T-cell (primary cell): Measurements from ENCODE around the gene REEP5. TPM values are rescaled to one million over a fixed set of nuclear protein-coding genes. Genes with fewer than 3 reads are reported as not detected.

Experiments
- ATAC-seq, 4 experiments: fragments of 200-7000 bp in 3 of 4; fragments of 150-1000 bp in 1 of 4; cut with Tn5 transposase; replicated peaks in 1 of 4; 1 replicate in 3 of 4; 2 replicates in 1 of 4; pipeline ENCODE4 v1.10.0; 2021; ENCODE audit warnings: moderate library complexity in 3 of 4, mild to moderate bottlenecking in 2 of 4, moderate number of reproducible peaks in 1 of 4
- CTCF ChIA-PET, 2 donors: fragments of 300-600 bp; sonication (Branson Sonifier 250); formaldehyde crosslinking; loops; one replicate each; lab custom pipeline; 2022; ENCODE audit warnings: antibody characterized with exemption in 2 of 2; lab: Charles Lee
- POLR2A ChIA-PET, 2 donors: fragments of 300-600 bp; sonication (Branson Sonifier 250); formaldehyde crosslinking; loops; one replicate each; lab custom pipeline; 2022; ENCODE audit warnings: antibody characterized with exemption in 2 of 2; lab: Charles Lee
- DNase-seq, 35 experiments: peaks; one replicate each; pipeline versions ENCODE4 v3.0.0 to v3.0.0-alpha.2; 2013 to 2023
- H3K27ac ChIP-seq: one replicate; pipeline ENCODE4 v1.5.1; 2013; ENCODE audit warnings: low read length
- H3K27me3 ChIP-seq, 2 experiments: replicated peaks in 1 of 2; 1 replicate in 1 of 2; 2 replicates in 1 of 2; pipeline versions ENCODE4 v1.6.1 to v1.7.0; 2013; ENCODE audit warnings: low read length in 1 of 2, mixed read lengths in 1 of 2; ENCODE audit not compliant: control insufficient read depth in 2 of 2, insufficient read depth in 2 of 2; ENCODE audit errors: extremely low read depth in 1 of 2
- H3K36me3 ChIP-seq, 2 donors: 1 replicate in 1 of 2; 2 replicates in 1 of 2; pipeline versions ENCODE4 v1.6.1 to v1.7.0; 2013; ENCODE audit warnings: low read length in 1 of 2; ENCODE audit not compliant: control insufficient read depth in 2 of 2, insufficient read depth in 1 of 2; ENCODE audit errors: extremely low read depth in 1 of 2
- H3K4me1 ChIP-seq, 2 experiments: 1 replicate in 1 of 2; 2 replicates in 1 of 2; pipeline versions ENCODE4 v1.6.1 to v1.7.0; 2013; ENCODE audit warnings: low read length in 2 of 2, mixed read lengths in 1 of 2; ENCODE audit not compliant: insufficient read depth in 2 of 2, control insufficient read depth in 1 of 2; ENCODE audit errors: extremely low read depth in 1 of 2
- H3K4me3 ChIP-seq, 2 donors: 1 replicate in 1 of 2; 2 replicates in 1 of 2; pipeline versions ENCODE4 v1.5.1 to v1.7.0; 2013; ENCODE audit warnings: mild to moderate bottlenecking in 2 of 2, low read length in 1 of 2, moderate library complexity in 1 of 2; ENCODE audit not compliant: control insufficient read depth in 1 of 2; ENCODE audit errors: extremely low read depth in 1 of 2
- H3K9me3 ChIP-seq: 2 replicates; pipeline ENCODE4 v1.7.0; 2013
- H3K27ac Mint-ChIP-seq, 2 donors: one replicate each; pipeline ENCODE4 v1.8.0; 2020 to 2021; ENCODE audit warnings: mild to moderate bottlenecking in 2 of 2, mixed read lengths in 2 of 2
- H3K27me3 Mint-ChIP-seq, 2 donors: one replicate each; pipeline ENCODE4 v1.8.0; 2021 to 2022; ENCODE audit warnings: mixed read lengths in 2 of 2
- H3K36me3 Mint-ChIP-seq: one replicate; pipeline ENCODE4 v1.8.0; 2021; ENCODE audit warnings: mixed read lengths
- H3K4me1 Mint-ChIP-seq, 3 donors: one replicate each; pipeline ENCODE4 v1.8.0; 2020 to 2022; ENCODE audit warnings: mixed read lengths in 3 of 3, mild to moderate bottlenecking in 1 of 3
- H3K4me3 Mint-ChIP-seq, 3 donors: one replicate each; pipeline ENCODE4 v1.8.0; 2020 to 2022; ENCODE audit warnings: mild to moderate bottlenecking in 3 of 3, mixed read lengths in 3 of 3, moderate library complexity in 3 of 3
- H3K9me3 Mint-ChIP-seq, 3 donors: one replicate each; pipeline ENCODE4 v1.8.0; 2020 to 2022; ENCODE audit warnings: mixed read lengths in 3 of 3
- WGBS: methylation state at CpG from one replicate; pipeline ENCODE4 v1.1.5; 2013; ENCODE audit warnings: missing lambda C conversion rate; ENCODE audit not compliant: insufficient coverage; 5-methylcytosine and 5-hydroxymethylcytosine counted together
- total RNA-seq, 35 experiments: library from RNA in 6 of 35; stranded (reverse) in 6 of 35; fragments of 120-200 nt in 1 of 35; gene quantifications; one replicate each; pipeline versions ENCODE4 v1.2.1 to v1.2.4 and lab custom pipeline; 2013 to 2026

Gene REEP5
- total RNA-seq, 5 donors from 2014 or later (not counting 1 experiment from before 2014, with no cell fraction given): 23.0 to 71.1 (median 53.2) TPM

GRCh38 chr5:112878760-112879159, 43.3 kb downstream of the REEP5 start:
- ChIA-PET CTCF (interaction anchor here in 1 of 2 donors (0.7 to 2.0 kb wide), 4 partner anchors 9 to 30 kb away, joined by 3 to 5 read pairs (median 3); no protein-coding TSS in a partner anchor), POLR2A (interaction anchor here in 1 of 2 donors (0.5 to 1.1 kb wide), 2 partner anchors 11 to 15 kb away, joined by 3 to 4 read pairs; no protein-coding TSS in a partner anchor)
- peak overlapping the region; percentile 31 to 58 (median 48) for H3K4me3 Mint-ChIP-seq
- Histone ChIP-seq H3K4me1 (peaks cover 5 to 14% of the 10 kb centered on the region in 2 experiments), H3K4me3 (no peak overlapping the region), H3K36me3 (peaks cover 0 to 38% of the 10 kb centered on the region in 2 donors), H3K9me3 (no peaks in the 10 kb centered on the region), H3K27ac (peak overlapping the region; percentile 45), H3K27me3 (no peaks in the 10 kb centered on the region)
- peaks cover 33% of the 10 kb centered on the region for H3K36me3 Mint-ChIP-seq
- ATAC-seq: peak; percentile 88 to 97 (median 91)
- H3K9me3 Mint-ChIP-seq: no peaks in the 10 kb centered on the region
- H3K4me1 Mint-ChIP-seq: peaks cover 30 to 53% (median 43%) of the 10 kb centered on the region in 3 donors
- WGBS: 20% methylated on average over 1 of the region's 4 CpGs
- H3K27me3 Mint-ChIP-seq: no peaks in the 10 kb centered on the region
- peak overlapping the region; percentile 86 to 96 for H3K27ac Mint-ChIP-seq
- peak in 25 of 35 experiments; percentile 4 to 61 (median 17) for DNase-seq

DNA sequence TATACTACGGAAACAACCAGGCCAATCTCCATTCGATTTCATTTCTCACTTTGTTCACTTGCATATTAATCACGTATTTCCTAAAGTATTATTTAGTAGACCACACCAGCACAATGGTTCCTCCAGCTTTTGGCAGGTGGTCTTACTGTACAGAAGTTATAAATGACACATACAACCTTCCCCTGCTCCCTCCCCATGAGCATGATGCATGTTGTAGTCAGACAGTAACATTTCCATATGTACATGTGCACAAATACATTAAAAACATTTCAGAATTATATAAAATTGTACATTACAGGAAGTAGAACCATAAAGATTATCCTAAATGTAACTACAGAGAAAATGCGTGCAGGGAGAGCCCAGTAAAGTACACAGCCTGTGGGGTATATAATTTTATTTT, 43.9 kb downstream of the REEP5 start:
- Histone ChIP-seq H3K4me1 (peaks cover 5 to 16% of the 10 kb centered on the region in 2 experiments), H3K4me3 (no peak overlapping the region), H3K9me3 (no peaks in the 10 kb centered on the region), H3K36me3 (peaks cover 0 to 32% of the 10 kb centered on the region in 2 donors), H3K27me3 (no peaks in the 10 kb centered on the region), H3K27ac (peak overlapping the region; percentile 13)
- peak overlapping the region in 1 of 3 donors; percentile 48 for H3K4me3 Mint-ChIP-seq
- H3K36me3 Mint-ChIP-seq: peaks cover 33% of the 10 kb centered on the region
- no peak for ATAC-seq
- POLR2A ChIA-PET: interaction anchor here (0.5 to 1.1 kb wide), 4 partner anchors 10 to 1804 kb away, joined by 3 to 4 read pairs (median 4); no protein-coding TSS in a partner anchor
- no peaks in the 10 kb centered on the region for H3K27me3 Mint-ChIP-seq
- DNase-seq: no peak
- H3K4me1 Mint-ChIP-seq: peaks cover 35 to 57% (median 46%) of the 10 kb centered on the region in 3 donors
- 100% methylated on average over 1 of the region's 4 CpGs for WGBS
- H3K9me3 Mint-ChIP-seq: no peaks in the 10 kb centered on the region
- CTCF ChIA-PET: interaction anchor here in 1 of 2 donors (0.7 to 2.0 kb wide), 5 partner anchors 10 to 30 kb away, joined by 3 to 5 read pairs (median 3); no protein-coding TSS in a partner anchor
- peak overlapping the region; percentile 86 to 96 for H3K27ac Mint-ChIP-seq

- ChIA-PET CTCF (interaction anchor here in 1 of 2 donors (0.6 kb wide), 1 partner anchor 28 kb away, joined by 3 read pairs; no protein-coding TSS in a partner anchor), POLR2A (no interaction called here)
- ATAC-seq: no peak
- Histone ChIP-seq H3K4me3 (no peak overlapping the region), H3K27ac (no peak overlapping the region), H3K27me3 (no peaks in the 10 kb centered on the region), H3K36me3 (peaks cover 0 to 23% of the 10 kb centered on the region in 2 donors), H3K9me3 (no peaks in the 10 kb centered on the region), H3K4me1 (peaks cover 5 to 16% of the 10 kb centered on the region in 2 experiments)
- no peaks in the 10 kb centered on the region for H3K9me3 Mint-ChIP-seq
- peaks cover 35% of the 10 kb centered on the region for H3K36me3 Mint-ChIP-seq
- WGBS: no CpG with 5 or more reads among the region's 2 CpGs
- no peak overlapping the region for H3K4me3 Mint-ChIP-seq
- peaks cover 35 to 59% (median 54%) of the 10 kb centered on the region in 3 donors for H3K4me1 Mint-ChIP-seq
- no peaks in the 10 kb centered on the region for H3K27me3 Mint-ChIP-seq
- no peak for DNase-seq
- peak overlapping the region; percentile 61 to 96 for H3K27ac Mint-ChIP-seq
Measured at GRCh38 chr5:112876362-112876761, 45.7 kb downstream of the REEP5 start.

DNA sequence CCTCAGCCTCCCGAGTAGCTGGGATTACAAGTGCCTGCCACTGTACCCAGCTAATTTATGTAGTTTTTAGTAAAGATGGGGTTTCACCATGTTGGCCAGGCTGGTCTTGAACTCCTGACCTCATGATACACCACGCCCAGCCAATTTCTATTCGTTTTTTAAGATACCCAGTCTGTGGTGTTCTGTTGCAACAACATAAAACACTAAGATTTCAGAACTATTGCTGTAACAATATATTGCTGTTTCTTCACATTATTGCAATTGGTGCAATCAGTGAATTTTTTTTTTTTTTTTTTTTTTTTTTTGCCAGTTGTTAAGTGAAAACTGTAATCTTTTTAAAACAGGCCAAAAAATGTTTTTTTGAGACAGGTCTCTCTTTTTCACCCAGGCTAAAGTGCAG, 51.1 kb downstream of the REEP5 start:
- peaks cover 25 to 55% (median 51%) of the 10 kb centered on the region in 3 donors for H3K4me1 Mint-ChIP-seq
- DNase-seq: no peak
- peaks cover 5 to 12% of the 10 kb centered on the region in 2 experiments for H3K4me1 ChIP-seq
- H3K4me3 Mint-ChIP-seq: no peak overlapping the region
- no CpG with 5 or more reads among the region's 3 CpGs for WGBS
- no peak overlapping the region for H3K4me3 ChIP-seq
- ATAC-seq: no peak
- peaks cover 39% of the 10 kb centered on the region for H3K36me3 Mint-ChIP-seq
- H3K27ac Mint-ChIP-seq: peak overlapping the region; percentile 61 to 64
- no peaks in the 10 kb centered on the region for H3K27me3 Mint-ChIP-seq
- POLR2A ChIA-PET: no interaction called here
- CTCF ChIA-PET: no interaction called here
- no peaks in the 10 kb centered on the region for H3K27me3 ChIP-seq
- H3K9me3 Mint-ChIP-seq: no peaks in the 10 kb centered on the region
- peaks cover 0 to 30% of the 10 kb centered on the region in 2 donors for H3K36me3 ChIP-seq
- H3K9me3 ChIP-seq: no peaks in the 10 kb centered on the region
- no peak overlapping the region for H3K27ac ChIP-seq

GRCh38 chr5:112869948-112870347, 52.1 kb downstream of the REEP5 start:
- H3K27ac Mint-ChIP-seq: peak overlapping the region; percentile 64 to 89
- peak in 1 of 35 experiments; percentile 21 for DNase-seq

GRCh38 chr5:112867411-112867810, 54.6 kb downstream of the REEP5 start:
- no peaks in the 10 kb centered on the region for H3K27me3 Mint-ChIP-seq
- no peaks in the 10 kb centered on the region for H3K27me3 ChIP-seq
- H3K4me1 Mint-ChIP-seq: peaks cover 33 to 59% (median 57%) of the 10 kb centered on the region in 3 donors
- H3K27ac ChIP-seq: no peak overlapping the region
- peaks cover 49% of the 10 kb centered on the region for H3K36me3 Mint-ChIP-seq
- ATAC-seq (no peak), DNase-seq (no peak)
- H3K9me3 Mint-ChIP-seq: no peaks in the 10 kb centered on the region
- ChIA-PET POLR2A (interaction anchor here in 1 of 2 donors (1.4 kb wide), 1 partner anchor 11 kb away, joined by 4 read pairs; no protein-coding TSS in a partner anchor), CTCF (interaction anchor here (0.5 to 1.8 kb wide), 4 partner anchors 17 to 745 kb away, joined by 3 to 4 read pairs (median 3); no protein-coding TSS in a partner anchor)
- 100% methylated on average over 1 of the region's 5 CpGs for WGBS
- no peaks in the 10 kb centered on the region for H3K9me3 ChIP-seq
- peaks cover 0 to 53% of the 10 kb centered on the region in 2 donors for H3K36me3 ChIP-seq
- peak overlapping the region; percentile 10 to 62 for H3K27ac Mint-ChIP-seq
- no peak overlapping the region for H3K4me3 ChIP-seq
- H3K4me1 ChIP-seq: peaks cover 13 to 14% of the 10 kb centered on the region in 2 experiments
- peak overlapping the region in 1 of 3 donors; percentile 32 for H3K4me3 Mint-ChIP-seq

More at GRCh38 chr5:112869948-112870347, 52.1 kb downstream of the REEP5 start:
- H3K36me3 Mint-ChIP-seq: peaks cover 39% of the 10 kb centered on the region
- no peaks in the 10 kb centered on the region for H3K27me3 ChIP-seq
- ATAC-seq: peak in 3 of 4 experiments; percentile 60 to 81 (median 77)
- no peak overlapping the region for H3K27ac ChIP-seq
- no peaks in the 10 kb centered on the region for H3K9me3 Mint-ChIP-seq
- POLR2A ChIA-PET: interaction anchor here in 1 of 2 donors (0.6 kb wide), 1 partner anchor 9 kb away, joined by 4 read pairs; the partner anchor contains the start of gene SRP19
- 63% methylated on average over 2 of the region's 3 CpGs for WGBS
- CTCF ChIA-PET: interaction anchor here in 1 of 2 donors (0.7 kb wide), 1 partner anchor 1417 kb away, joined by 3 read pairs; no protein-coding TSS in a partner anchor
- no peak overlapping the region for H3K4me3 ChIP-seq
- H3K9me3 ChIP-seq: no peaks in the 10 kb centered on the region
- peaks cover 25 to 55% (median 53%) of the 10 kb centered on the region in 3 donors for H3K4me1 Mint-ChIP-seq
- peaks cover 0 to 37% of the 10 kb centered on the region in 2 donors for H3K36me3 ChIP-seq
- H3K27me3 Mint-ChIP-seq: no peaks in the 10 kb centered on the region
- H3K4me3 Mint-ChIP-seq: no peak overlapping the region
- H3K4me1 ChIP-seq: peaks cover 5 to 12% of the 10 kb centered on the region in 2 experiments
